ENCODE results near the gene DLL3. TPM values are rescaled to one million over a fixed set of nuclear protein-coding genes. Genes with fewer than 3 reads are reported as not detected.

DLL3 gene
- total and polyA plus RNA-seq, 11 donors = not detected

GRCh38 chr19:39550197-39550596, 51.5 kb downstream of the DLL3 start:
- no peaks in the 10 kb centered on the region for H3K36me3 ChIP-seq
- TF ChIP-seq POLR2A (IDR thresholded peaks at IDR 0.05) (no peak), CTCF (IDR thresholded peaks at IDR 0.05) (no peak)
- H3K27ac ChIP-seq = no peak overlapping the region
- H3K9me3 ChIP-seq = no peaks in the 10 kb centered on the region
- peaks cover 0 to 16% (median 0%) of the 10 kb centered on the region in 12 donors for H3K4me1 ChIP-seq
- ATAC-seq (no peak), DNase-seq (no peak)
- WGBS, 4 donors = 84 to 87% (median 86%) methylated on average over 5 of the region's 5 CpGs
- peaks cover 0 to 5% (median 0%) of the 10 kb centered on the region in 9 donors for H3K27me3 ChIP-seq
- no peak overlapping the region for H3K4me3 ChIP-seq
- intact Hi-C loops (cut with DNase I) = loop anchor here in 9 of 10 donors (2.0 to 10.0 kb wide), 7 partner anchors 121 to 415 kb away; partner anchors contain the start of gene FBL (in 3 of the 9)

- DNase-seq = no peak
- intact Hi-C loops (cut with DNase I) = loop anchor here (2.0 to 10.0 kb wide), 6 partner anchors 119 to 412 kb away; partner anchors contain the start of gene FBL (in 3 of the 10)
- Histone ChIP-seq H3K4me1 (peaks cover 0 to 43% (median 0%) of the 10 kb centered on the region in 12 donors), H3K4me3 (no peak overlapping the region), H3K36me3 (no peaks in the 10 kb centered on the region), H3K27me3 (no peaks in the 10 kb centered on the region), H3K27ac (no peak overlapping the region), H3K9me3 (no peaks in the 10 kb centered on the region)
- no peak for ATAC-seq
- no peak for TF ChIP-seq CTCF (IDR thresholded peaks at IDR 0.05)
- 55 to 66% (median 60%) methylated on average over 7 of the region's 7 CpGs for WGBS, 4 donors
Observed at GRCh38 chr19:39553082-39553652, 54.4 kb downstream of the DLL3 start.

GRCh38 chr19:39554701-39555311, 56.1 kb downstream of the DLL3 start:
- H3K4me1 ChIP-seq = peaks cover 0 to 56% (median 0%) of the 10 kb centered on the region in 12 donors
- intact Hi-C loops (cut with DNase I) = loop anchor here in 9 of 10 donors (5.0 to 10.0 kb wide), 5 partner anchors 117 to 410 kb away; partner anchors contain the start of gene FBL (in 3 of the 9)
- no peak for TF ChIP-seq CTCF (IDR thresholded peaks at IDR 0.05)
- no peak for TF ChIP-seq POLR2A (IDR thresholded peaks at IDR 0.05)
- H3K4me3 ChIP-seq = no peak overlapping the region
- no peak overlapping the region for H3K27ac ChIP-seq
- 65 to 73% (median 67%) methylated on average over 4 of the region's 4 CpGs for WGBS, 4 donors
- H3K36me3 ChIP-seq = no peaks in the 10 kb centered on the region
- H3K27me3 ChIP-seq = no peaks in the 10 kb centered on the region
- ATAC-seq = no peak
- DNase-seq = no peak
- H3K9me3 ChIP-seq = no peaks in the 10 kb centered on the region

- intact Hi-C loops (cut with DNase I) = loop anchor here in 6 of 10 donors (5.0 to 10.0 kb wide), 4 partner anchors 116 to 409 kb away; partner anchors contain the start of gene FBL (in 3 of the 6)
- H3K27me3 ChIP-seq = no peaks in the 10 kb centered on the region
- peaks cover 0 to 56% (median 0%) of the 10 kb centered on the region in 12 donors for H3K4me1 ChIP-seq
- no peaks in the 10 kb centered on the region for H3K9me3 ChIP-seq
- ATAC-seq (no peak), DNase-seq (no peak)
- no peak overlapping the region for H3K4me3 ChIP-seq
- no peak for TF ChIP-seq CTCF (IDR thresholded peaks at IDR 0.05)
- TF ChIP-seq POLR2A (IDR thresholded peaks at IDR 0.05) = no peak
- no peak overlapping the region for H3K27ac ChIP-seq
- H3K36me3 ChIP-seq = no peaks in the 10 kb centered on the region
- WGBS, 4 donors = 18 to 47% (median 35%) methylated on average over 1 of the region's 1 CpG
Observed at GRCh38 chr19:39555883-39556282, 57.1 kb downstream of the DLL3 start.

Measured in heart left ventricle (tissue), 16 donors.